Calu3 (cell line): ENCODE results near the gene ZYG11A. TPM values are rescaled to one million over a fixed set of nuclear protein-coding genes. Genes with fewer than 3 reads are reported as not detected.

Experiments
- BruUV-seq: library from RNA; stranded (reverse); fragments of 400-500 nt; replicated peaks from 2 replicates; lab custom pipeline; 2021; lab: Mats Ljungman, UMichigan
- CTCF ChIA-PET: fragments of 300-600 bp; sonication (Branson Sonifier 250); formaldehyde crosslinking; loops from one replicate; lab custom pipeline; 2022; ENCODE audit warnings: antibody characterized with exemption; lab: Charles Lee
- DNase-seq: peaks from one replicate; pipeline ENCODE4 v3.0.0; 2022
- H3K27ac Mint-ChIP-seq: one replicate; pipeline ENCODE4 v1.8.0; 2022; ENCODE audit warnings: mixed read lengths; ENCODE audit not compliant: unreplicated experiment
- H3K27me3 Mint-ChIP-seq: one replicate; pipeline ENCODE4 v1.8.0; 2022; ENCODE audit warnings: mixed read lengths; ENCODE audit not compliant: unreplicated experiment
- H3K36me3 Mint-ChIP-seq: one replicate; pipeline ENCODE4 v1.8.0; 2022; ENCODE audit warnings: mild to moderate bottlenecking, moderate library complexity, mixed read lengths; ENCODE audit not compliant: insufficient read depth, unreplicated experiment
- H3K4me1 Mint-ChIP-seq: one replicate; pipeline ENCODE4 v1.8.0; 2022; ENCODE audit warnings: mild to moderate bottlenecking, low read depth, mixed read lengths; ENCODE audit not compliant: unreplicated experiment
- H3K4me3 Mint-ChIP-seq: one replicate; pipeline ENCODE4 v1.8.0; 2022; ENCODE audit warnings: mild to moderate bottlenecking, low read depth, moderate library complexity, mixed read lengths; ENCODE audit not compliant: unreplicated experiment
- H3K9me3 Mint-ChIP-seq: one replicate; pipeline ENCODE4 v1.8.0; 2022; ENCODE audit warnings: low read depth, mixed read lengths; ENCODE audit not compliant: unreplicated experiment
- intact Hi-C: fragments of 100-400 bp; cut with micrococcal nuclease; formaldehyde crosslinking; loops from one replicate; pipeline ENCODE4 v1.10.0; 2022; ENCODE audit not compliant: unreplicated experiment
- total RNA-seq: library from RNA; stranded (reverse); gene quantifications from 2 replicates; pipeline ENCODE4 v1.2.3, GENCODE V29; 2022
- TF ChIP-seq, protein P1 (sequence below): fragments of 200-600 bp; IDR thresholded peaks from one replicate; pipeline ENCODE4 v1.8.0; 2022; ENCODE audit warnings: antibody characterized with exemption; ENCODE audit not compliant: unreplicated experiment

Gene ZYG11A
- total RNA-seq, 1 experiment from 2014 or later, result not detected

DNA sequence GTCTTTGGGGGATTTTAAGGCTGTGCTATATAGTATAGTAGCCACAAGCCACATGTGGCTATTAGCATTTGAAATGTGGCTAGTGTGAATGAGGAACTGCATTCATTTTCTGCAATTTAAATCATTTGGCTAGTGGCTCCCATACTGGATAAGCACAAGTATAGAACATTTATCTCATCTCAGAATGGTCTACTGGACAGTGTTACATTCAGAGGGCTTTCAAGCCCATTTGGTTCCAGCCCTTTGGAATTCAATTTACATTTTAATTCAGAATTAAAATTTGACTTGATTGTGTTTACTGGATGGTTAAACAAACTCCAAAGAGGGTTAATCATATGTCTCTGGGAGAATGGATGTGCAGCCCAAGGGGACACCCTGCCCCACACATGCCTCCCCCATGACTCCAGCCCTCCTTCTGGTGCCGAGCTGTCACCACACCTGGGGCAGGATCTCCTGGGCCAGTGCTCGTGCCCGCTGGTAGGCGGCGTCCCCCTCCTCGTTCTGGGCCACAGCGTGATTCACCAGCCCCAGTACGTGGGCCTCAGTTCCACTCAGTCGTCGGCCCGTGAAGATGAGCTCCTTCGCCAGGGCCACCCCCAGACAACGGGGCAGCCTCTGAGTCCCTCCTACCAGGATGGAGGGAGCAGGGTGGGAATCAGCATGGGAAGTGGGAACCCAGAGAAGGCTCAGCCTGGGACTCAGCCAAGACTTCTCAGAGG is 61.8 kb downstream of the ZYG11A start:
- Mint-ChIP-seq H3K27me3 (no peaks in the 10 kb centered on the region), H3K27ac (no peak overlapping the region), H3K36me3 (no peaks in the 10 kb centered on the region), H3K9me3 (no peaks in the 10 kb centered on the region), H3K4me3 (no peak overlapping the region), H3K4me1 (no peaks in the 10 kb centered on the region)
- no peak for DNase-seq
- CTCF ChIA-PET, result interaction anchor here (1.0 kb wide), 1 partner anchor 282 kb away, joined by 3 read pairs; no protein-coding TSS in a partner anchor
- TF ChIP-seq, protein P1, sequence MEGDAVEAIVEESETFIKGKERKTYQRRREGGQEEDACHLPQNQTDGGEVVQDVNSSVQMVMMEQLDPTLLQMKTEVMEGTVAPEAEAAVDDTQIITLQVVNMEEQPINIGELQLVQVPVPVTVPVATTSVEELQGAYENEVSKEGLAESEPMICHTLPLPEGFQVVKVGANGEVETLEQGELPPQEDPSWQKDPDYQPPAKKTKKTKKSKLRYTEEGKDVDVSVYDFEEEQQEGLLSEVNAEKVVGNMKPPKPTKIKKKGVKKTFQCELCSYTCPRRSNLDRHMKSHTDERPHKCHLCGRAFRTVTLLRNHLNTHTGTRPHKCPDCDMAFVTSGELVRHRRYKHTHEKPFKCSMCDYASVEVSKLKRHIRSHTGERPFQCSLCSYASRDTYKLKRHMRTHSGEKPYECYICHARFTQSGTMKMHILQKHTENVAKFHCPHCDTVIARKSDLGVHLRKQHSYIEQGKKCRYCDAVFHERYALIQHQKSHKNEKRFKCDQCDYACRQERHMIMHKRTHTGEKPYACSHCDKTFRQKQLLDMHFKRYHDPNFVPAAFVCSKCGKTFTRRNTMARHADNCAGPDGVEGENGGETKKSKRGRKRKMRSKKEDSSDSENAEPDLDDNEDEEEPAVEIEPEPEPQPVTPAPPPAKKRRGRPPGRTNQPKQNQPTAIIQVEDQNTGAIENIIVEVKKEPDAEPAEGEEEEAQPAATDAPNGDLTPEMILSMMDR, result no peak
- no TSS peak for BruUV-seq
- intact Hi-C loops, result loop anchor here (2.0 kb wide), 1 partner anchor 278 kb away; no protein-coding TSS in a partner anchor

DNA sequence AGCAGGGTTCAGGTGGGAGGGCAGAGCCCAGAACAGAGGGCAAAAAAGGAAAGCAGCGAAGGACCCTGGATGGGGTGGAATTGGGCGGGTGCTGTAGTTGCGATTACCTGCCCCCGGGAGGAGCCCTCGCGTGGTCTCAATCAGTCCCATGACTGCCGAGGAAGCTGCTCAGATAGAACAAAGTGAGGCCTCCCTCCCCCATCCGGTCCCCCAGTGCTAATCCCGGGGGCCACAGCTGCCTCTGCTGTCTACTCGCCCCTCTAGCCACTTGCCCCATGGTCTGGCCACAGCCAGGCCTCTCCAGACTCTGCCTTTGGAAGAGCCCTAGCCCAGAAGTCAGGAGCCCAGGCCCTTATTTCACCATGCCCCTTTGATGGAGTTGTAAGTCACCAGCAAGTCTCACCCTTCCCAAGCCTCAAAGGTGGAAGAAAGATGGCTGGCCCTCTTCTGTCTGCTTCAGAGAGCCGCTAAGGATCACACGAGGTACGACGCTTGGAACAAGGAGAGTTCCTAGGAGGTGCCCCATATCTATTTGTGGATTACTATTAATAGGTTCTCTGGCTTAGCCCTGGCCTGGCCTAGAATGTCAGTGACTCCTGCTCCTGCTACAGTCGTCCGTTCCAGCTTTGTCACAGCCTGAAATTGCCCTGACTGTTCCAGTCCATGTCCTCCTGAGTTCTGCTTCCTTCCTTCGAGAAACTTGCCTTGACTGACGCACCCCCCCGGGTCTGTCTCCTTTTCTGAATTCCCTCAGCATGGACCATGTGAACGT is 62.6 kb downstream of the ZYG11A start:
- Mint-ChIP-seq H3K9me3 (no peaks in the 10 kb centered on the region), H3K4me3 (no peak overlapping the region), H3K27me3 (no peaks in the 10 kb centered on the region), H3K27ac (no peak overlapping the region), H3K4me1 (no peaks in the 10 kb centered on the region), H3K36me3 (no peaks in the 10 kb centered on the region)
- no TSS peak for BruUV-seq
- peak; percentile 52 for DNase-seq
- TF ChIP-seq, protein P1, result peak; percentile 48
- CTCF ChIA-PET, result interaction anchor here (1.0 kb wide), 1 partner anchor 281 kb away, joined by 3 read pairs; no protein-coding TSS in a partner anchor
- intact Hi-C loops, result loop anchor here (2.0 kb wide), 1 partner anchor 278 kb away; no protein-coding TSS in a partner anchor

DNA sequence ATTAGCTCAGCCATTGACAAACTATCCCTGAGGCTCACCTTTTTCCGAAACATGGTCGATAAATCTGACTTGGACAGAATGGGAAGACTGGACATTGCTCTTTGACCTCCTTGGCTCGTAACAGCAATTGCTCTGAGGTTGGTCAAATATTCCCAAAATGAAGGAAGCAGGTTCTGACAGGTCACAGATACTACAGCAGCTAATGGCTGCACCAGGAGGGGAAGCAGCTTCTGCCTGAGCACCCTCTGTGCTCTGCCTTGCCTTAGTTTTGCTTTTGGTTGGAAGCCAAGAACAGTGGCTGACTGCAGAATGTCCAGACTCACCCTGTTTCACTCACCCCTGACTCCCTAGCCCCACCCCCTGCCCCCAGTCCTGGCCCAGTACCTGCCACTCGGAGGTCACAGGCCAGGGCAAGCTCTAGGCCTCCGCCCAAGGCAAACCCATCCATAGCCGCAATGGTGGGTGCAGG is 63.6 kb downstream of the ZYG11A start:
- TF ChIP-seq, protein P1, result no peak
- H3K9me3 Mint-ChIP-seq, result no peaks in the 10 kb centered on the region
- BruUV-seq, result no TSS peak

DNA sequence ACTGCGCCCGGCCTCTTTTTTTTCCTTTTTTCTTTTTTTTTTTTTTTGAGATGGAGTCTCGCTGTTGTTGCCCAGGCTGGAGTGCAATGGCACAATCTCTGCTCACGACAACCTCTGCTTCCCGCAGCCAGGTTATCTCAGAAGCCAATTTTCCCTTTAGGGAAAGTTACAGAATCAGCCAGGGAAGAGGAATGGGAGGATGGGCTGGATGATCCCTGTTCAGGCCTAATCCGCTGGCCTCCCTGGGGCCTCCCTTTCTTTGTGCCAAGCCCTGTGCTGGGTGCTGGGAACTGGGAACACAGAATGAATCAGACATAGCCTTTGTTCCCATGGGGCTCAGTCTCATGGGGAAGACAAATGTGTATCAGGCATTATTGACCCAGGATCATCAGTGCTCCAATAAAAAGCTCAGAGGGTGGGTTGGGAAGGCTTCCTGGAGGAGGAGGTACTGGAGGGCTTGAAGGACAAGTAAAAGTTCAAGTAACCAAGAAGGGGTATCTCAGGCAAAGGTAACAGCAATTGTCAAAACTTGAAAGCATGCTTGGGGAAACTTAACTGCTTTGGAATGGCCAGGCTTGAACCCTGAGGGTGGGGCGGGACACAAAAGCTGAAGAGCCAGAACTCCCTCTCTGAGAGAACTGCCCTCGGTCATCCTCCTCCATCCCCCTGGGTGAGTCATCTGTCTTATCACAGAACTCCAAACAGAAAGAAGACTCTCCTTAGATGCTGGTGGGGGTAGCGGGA is 64.7 kb downstream of the ZYG11A start:
- no peak for DNase-seq
- Mint-ChIP-seq H3K27ac (no peak overlapping the region), H3K36me3 (no peaks in the 10 kb centered on the region), H3K4me3 (no peak overlapping the region), H3K4me1 (no peaks in the 10 kb centered on the region), H3K27me3 (no peaks in the 10 kb centered on the region), H3K9me3 (no peaks in the 10 kb centered on the region)
- intact Hi-C loops, result no loop called here
- CTCF ChIA-PET, result no interaction called here
- BruUV-seq, result no TSS peak
- TF ChIP-seq, protein P1, result no peak

More for the DNA sequence above, 63.6 kb downstream of the ZYG11A start:
- no peak for DNase-seq
- intact Hi-C loops, result no loop called here
- Mint-ChIP-seq H3K4me1 (no peaks in the 10 kb centered on the region), H3K27ac (no peak overlapping the region), H3K4me3 (no peak overlapping the region), H3K36me3 (no peaks in the 10 kb centered on the region), H3K27me3 (no peaks in the 10 kb centered on the region)
- CTCF ChIA-PET, result interaction anchor here (0.6 kb wide), 1 partner anchor 1297 kb away, joined by 3 read pairs; no protein-coding TSS in a partner anchor
